Gastrocnemius medialis (tissue), 4 donors: ENCODE data around the gene DAND5. TPM values are rescaled to one million over a fixed set of nuclear protein-coding genes. Genes with fewer than 3 reads are reported as not detected.
"Not testable (repeated sequence)": the region's sequence is repeated elsewhere in the genome, so short reads cannot be mapped to it uniquely, and the experiment has no call there.

Experiments used
- ATAC-seq, 2 donors: fragments of 150-250 bp; one replicate each; pipeline ENCODE4 v1.9.1; 2016
- DNase-seq, 2 donors: peaks; one replicate each; pipeline ENCODE4 v3.0.0-alpha.2; 2019
- H3K27ac ChIP-seq, 4 donors: fragments of 200-600 bp; sonication (generic); 1 replicate in 1 of 4; 2 replicates in 3 of 4; pipeline ENCODE4 v1.5.1; 2016 to 2018; ENCODE audit warnings: mild to moderate bottlenecking in 2 of 4, moderate library complexity in 1 of 4
- H3K27me3 ChIP-seq, 3 donors: fragments of 200-600 bp; sonication (generic) in 2 of 3; 1 replicate in 1 of 3; 2 replicates in 2 of 3; pipeline versions ENCODE4 v1.5.1 to v1.6.0; 2016 to 2019; ENCODE audit warnings: mild to moderate bottlenecking in 1 of 3, moderate library complexity in 1 of 3
- H3K36me3 ChIP-seq, 2 donors: fragments of 200-600 bp; sonication (generic) in 1 of 2; one replicate each; pipeline ENCODE4 v1.5.1; 2017 to 2018
- H3K4me1 ChIP-seq, 2 donors: fragments of 200-600 bp; sonication (generic) in 1 of 2; one replicate each; pipeline ENCODE4 v1.5.1; 2016 to 2017; ENCODE audit warnings: mild to moderate bottlenecking in 2 of 2
- H3K4me3 ChIP-seq, 4 donors: fragments of 200-600 bp; sonication (generic) in 3 of 4; 1 replicate in 1 of 4; 2 replicates in 3 of 4; pipeline ENCODE4 v1.5.1; 2016 to 2019; ENCODE audit warnings: mild to moderate bottlenecking in 2 of 4
- H3K9me3 ChIP-seq, 3 donors: fragments of 200-600 bp; sonication (generic) in 2 of 3; 1 replicate in 1 of 3; 2 replicates in 2 of 3; pipeline ENCODE4 v1.5.1; 2016 to 2019
- POLR2A ChIP-seq, 2 donors: fragments of 450-650 bp; IDR thresholded peaks; one replicate each; pipeline ENCODE4 v1.6.1; 2017; ENCODE audit warnings: antibody characterized with exemption in 2 of 2, mild to moderate bottlenecking in 2 of 2, moderate library complexity in 2 of 2
- in situ Hi-C, 4 donors: fragments of 200-750 bp; cut with MboI; loops; one replicate each; pipeline versions ENCODE4 v1.15.0 to v1.8.0; 2017; ENCODE audit warnings: low sequenced_read_pairs in 4 of 4
- intact Hi-C: fragments of 100-400 bp; cut with DNase I; formaldehyde crosslinking; loops from one replicate; pipeline ENCODE4 v1.15.1; 2023; ENCODE audit warnings: low total_unique reads
- total RNA-seq, 4 donors: library from RNA; depleted of rRNA; stranded (reverse); fragments of >200 nt; gene quantifications; one replicate each; pipeline versions ENCODE4 v1.1.0 to v1.2.3, GENCODE V29; 2016
- TF ChIP-seq, protein P1 (sequence below), 5 experiments: fragments of 450-650 bp in 3 of 5; fragments of 200-600 bp in 2 of 5; sonication (generic) in 2 of 5; IDR thresholded peaks in 4 of 5; conservative IDR thresholded peaks in 1 of 5; 1 replicate in 4 of 5; 2 replicates in 1 of 5; pipeline ENCODE4 v1.5.1; 2016 to 2019; ENCODE audit warnings: antibody characterized with exemption in 5 of 5, mild to moderate bottlenecking in 3 of 5, moderate library complexity in 3 of 5

DAND5 gene
- total RNA-seq, 4 donors from 2014 or later = not detected

DNA sequence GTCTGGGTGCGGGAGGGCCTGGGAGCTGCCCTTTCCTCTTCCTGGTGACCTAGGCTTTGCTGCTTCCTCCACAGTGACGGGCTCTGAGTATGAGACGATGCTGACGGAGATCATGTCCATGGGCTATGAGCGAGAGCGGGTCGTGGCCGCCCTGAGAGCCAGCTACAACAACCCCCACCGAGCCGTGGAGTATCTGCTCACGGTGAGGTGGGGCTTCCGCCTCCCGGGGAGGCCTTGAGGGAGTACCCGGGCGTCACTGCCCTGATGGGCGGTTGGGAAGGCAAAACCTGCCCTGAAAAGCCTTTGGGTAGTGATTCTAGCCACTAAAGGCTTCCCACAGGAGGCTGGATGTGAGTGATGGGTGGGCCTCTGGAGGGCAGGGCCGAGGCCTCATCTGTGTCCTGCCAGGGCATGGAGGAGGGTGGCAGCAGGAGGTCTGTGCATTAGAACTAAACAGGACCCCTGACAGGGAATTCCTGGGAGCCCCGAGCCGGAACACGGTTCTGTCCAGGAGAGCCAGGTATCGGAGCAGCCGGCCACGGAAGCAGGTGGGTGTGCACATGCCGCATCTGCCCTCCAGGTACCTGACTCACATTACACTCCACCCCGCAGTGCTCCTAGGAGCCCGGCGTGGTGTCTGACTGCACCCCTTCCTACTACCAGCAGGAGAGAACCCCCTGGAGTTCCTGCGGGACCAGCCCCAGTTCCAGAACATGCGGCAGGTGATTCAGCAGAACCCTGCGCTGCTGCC lies 20.6 kb upstream of the DAND5 start:
- H3K36me3 ChIP-seq = peaks cover 0 to 71% of the 10 kb centered on the region in 2 donors
- no peak overlapping the region for H3K4me3 ChIP-seq
- intact Hi-C loops = loop anchor here (10.0 kb wide), 1 partner anchor 896 kb away; no protein-coding TSS in a partner anchor
- no peaks in the 10 kb centered on the region for H3K9me3 ChIP-seq
- no peaks in the 10 kb centered on the region for H3K27me3 ChIP-seq
- peak overlapping the region; percentile 57 to 99 (median 96) for H3K27ac ChIP-seq
- ATAC-seq (no peak), DNase-seq (no peak)
- peaks cover 43 to 47% of the 10 kb centered on the region in 2 donors for H3K4me1 ChIP-seq
- in situ Hi-C loops = no loop called here
- TF ChIP-seq POLR2A (IDR thresholded peaks at IDR 0.05) = no peak
- TF ChIP-seq, protein P1, sequence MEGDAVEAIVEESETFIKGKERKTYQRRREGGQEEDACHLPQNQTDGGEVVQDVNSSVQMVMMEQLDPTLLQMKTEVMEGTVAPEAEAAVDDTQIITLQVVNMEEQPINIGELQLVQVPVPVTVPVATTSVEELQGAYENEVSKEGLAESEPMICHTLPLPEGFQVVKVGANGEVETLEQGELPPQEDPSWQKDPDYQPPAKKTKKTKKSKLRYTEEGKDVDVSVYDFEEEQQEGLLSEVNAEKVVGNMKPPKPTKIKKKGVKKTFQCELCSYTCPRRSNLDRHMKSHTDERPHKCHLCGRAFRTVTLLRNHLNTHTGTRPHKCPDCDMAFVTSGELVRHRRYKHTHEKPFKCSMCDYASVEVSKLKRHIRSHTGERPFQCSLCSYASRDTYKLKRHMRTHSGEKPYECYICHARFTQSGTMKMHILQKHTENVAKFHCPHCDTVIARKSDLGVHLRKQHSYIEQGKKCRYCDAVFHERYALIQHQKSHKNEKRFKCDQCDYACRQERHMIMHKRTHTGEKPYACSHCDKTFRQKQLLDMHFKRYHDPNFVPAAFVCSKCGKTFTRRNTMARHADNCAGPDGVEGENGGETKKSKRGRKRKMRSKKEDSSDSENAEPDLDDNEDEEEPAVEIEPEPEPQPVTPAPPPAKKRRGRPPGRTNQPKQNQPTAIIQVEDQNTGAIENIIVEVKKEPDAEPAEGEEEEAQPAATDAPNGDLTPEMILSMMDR (IDR thresholded peaks at IDR 0.05 in 4 of 5, conservative IDR thresholded peaks at IDR 0.05 in 1 of 5) = no peak

GRCh38 chr19:12949363-12950283 lies 19.8 kb upstream of the DAND5 start:
- Histone ChIP-seq H3K4me3 (no peak overlapping the region), H3K36me3 (peaks cover 0 to 69% of the 10 kb centered on the region in 2 donors), H3K4me1 (peaks cover 50 to 54% of the 10 kb centered on the region in 2 donors), H3K27me3 (no peaks in the 10 kb centered on the region), H3K27ac (peak overlapping the region; percentile 57 to 99 (median 96)), H3K9me3 (no peaks in the 10 kb centered on the region)
- DNase-seq = peak in 1 of 2 donors; percentile 60
- intact Hi-C loops (loop anchor here (10.0 kb wide), 1 partner anchor 895 kb away; no protein-coding TSS in a partner anchor), in situ Hi-C loops (loop anchor here in 1 of 4 donors (25.0 kb wide), 1 partner anchor 313 kb away; no protein-coding TSS in a partner anchor)
- no peak for TF ChIP-seq POLR2A (IDR thresholded peaks at IDR 0.05)
- TF ChIP-seq, protein P1 (IDR thresholded peaks at IDR 0.05 in 4 of 5, conservative IDR thresholded peaks at IDR 0.05 in 1 of 5) = no peak
- no peak for ATAC-seq

DNA sequence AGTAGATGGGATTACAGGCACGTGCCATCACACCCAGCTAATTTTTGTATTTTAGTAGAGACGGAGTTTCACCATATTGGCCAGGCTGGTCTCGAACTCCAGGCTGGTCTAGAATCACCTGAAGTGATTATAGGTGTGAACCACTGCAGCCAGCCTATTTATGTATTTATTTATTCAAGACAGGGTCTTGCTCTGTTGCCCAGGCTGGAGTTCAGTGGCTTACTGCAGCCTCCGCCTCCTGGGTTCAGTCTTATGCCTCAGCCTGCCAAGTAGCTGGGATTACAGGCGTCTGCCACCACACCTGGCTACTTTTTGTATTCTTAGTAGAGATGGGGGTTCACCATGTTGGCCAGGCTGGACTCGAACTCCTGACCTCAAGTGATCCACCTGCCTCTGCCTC lies 17.3 kb upstream of the DAND5 start:
- Histone ChIP-seq H3K27ac (peak overlapping the region; percentile 45 to 96 (median 81)), H3K4me1 (peaks cover 59 to 62% of the 10 kb centered on the region in 2 donors), H3K36me3 (peaks cover 0 to 67% of the 10 kb centered on the region in 2 donors)
- intact Hi-C loops, DNase-seq, H3K4me3 ChIP-seq, H3K9me3 ChIP-seq, ATAC-seq, H3K27me3 ChIP-seq: not testable (repeated sequence)
- in situ Hi-C loops = loop anchor here in 1 of 4 donors (25.0 kb wide), 1 partner anchor 310 kb away; no protein-coding TSS in a partner anchor

GRCh38 chr19:12952488-12953137 lies 16.8 kb upstream of the DAND5 start:
- no peak for TF ChIP-seq POLR2A (IDR thresholded peaks at IDR 0.05)
- TF ChIP-seq, protein P1 (IDR thresholded peaks at IDR 0.05 in 4 of 5, conservative IDR thresholded peaks at IDR 0.05 in 1 of 5) = no peak

More at GRCh38 chr19:12952488-12953137, 16.8 kb upstream of the DAND5 start:
- intact Hi-C loops = no loop called here
- Histone ChIP-seq H3K27me3 (no peaks in the 10 kb centered on the region), H3K4me3 (no peak overlapping the region), H3K27ac (peak overlapping the region; percentile 45 to 96 (median 81)), H3K4me1 (peaks cover 53 to 56% of the 10 kb centered on the region in 2 donors), H3K9me3 (no peaks in the 10 kb centered on the region), H3K36me3 (peaks cover 0 to 63% of the 10 kb centered on the region in 2 donors)
- ATAC-seq (no peak), DNase-seq (no peak)
- in situ Hi-C loops = loop anchor here in 1 of 4 donors (25.0 kb wide), 1 partner anchor 310 kb away; no protein-coding TSS in a partner anchor
